GM12878 (cell line): Measurements from ENCODE around the gene AP3M1. TPM values are rescaled to one million over a fixed set of nuclear protein-coding genes. Genes with fewer than 3 reads are reported as not detected.
A peak's percentile ranks its signal among the peaks of the same experiment; 100 is the strongest.
"Not testable (repeated sequence)": the region's sequence is repeated elsewhere in the genome, so short reads cannot be mapped to it uniquely, and the experiment has no call there.

Experiments
- ATAC-seq: fragments of 200-7000 bp; cut with Tn5 transposase; 3 replicates; pipeline ENCODE4 v1.9.1; 2020; ENCODE audit warnings: mild to moderate bottlenecking, moderate library complexity
- BruUV-seq: library from RNA; stranded (reverse); fragments of 400-500 nt; replicated peaks from 2 replicates; lab custom pipeline; 2021; lab: Mats Ljungman, UMichigan
- CTCF ChIA-PET: fragments of 300-600 bp; sonication (Branson Sonifier 250); formaldehyde crosslinking; extraction: SDS; loops from one replicate; lab custom pipeline; 2021; ENCODE audit warnings: inconsistent platforms; lab: Yijun Ruan, JAX
- POLR2A ChIA-PET: fragments of 350-600 bp; formaldehyde crosslinking; extraction: SDS; loops from one replicate; lab custom pipeline; 2021; ENCODE audit warnings: inconsistent platforms; lab: Charles Lee
- RAD21 ChIA-PET: fragments of 300-600 bp; sonication (Branson Sonifier 250); formaldehyde crosslinking; loops from one replicate; lab custom pipeline; 2023; ENCODE audit warnings: antibody characterized with exemption; ENCODE audit not compliant: unreplicated experiment; lab: Charles Lee
- SMC1A ChIA-PET: fragments of 300-600 bp; sonication (Branson Sonifier 250); formaldehyde crosslinking; loops from one replicate; lab custom pipeline; 2023; ENCODE audit not compliant: unreplicated experiment, uncharacterized antibody; lab: Charles Lee
- DNase-seq: peaks from one replicate; pipeline ENCODE4 v3.0.0-alpha.2; 2011; ENCODE audit warnings: low read depth, low spot score
- FAIRE-seq: peaks from 3 replicates; lab custom pipeline; 2011; peaks lifted over from hg19 to GRCh38; lab: Jason Lieb, UNC
- H2AFZ ChIP-seq: 2 replicates; pipeline ENCODE4 v1.6.0; 2011; ENCODE audit warnings: low read depth, low read length, control low read depth; ENCODE audit not compliant: control insufficient read depth
- H3K27ac ChIP-seq: 2 replicates; pipeline ENCODE4 v1.5.1; 2011; ENCODE audit warnings: control low read depth; ENCODE audit not compliant: control insufficient read depth, insufficient read depth
- H3K27me3 ChIP-seq, 2 experiments: replicated peaks in 1 of 2; 2 replicates each; pipeline versions ENCODE4 v1.6.0 to v1.6.1; 2011; ENCODE audit warnings: low read length in 1 of 2; ENCODE audit not compliant: control insufficient read depth in 2 of 2, insufficient read depth in 2 of 2
- H3K36me3 ChIP-seq, 2 experiments: 2 replicates each; pipeline ENCODE4 v1.5.1; 2011; ENCODE audit warnings: low read length in 1 of 2; ENCODE audit not compliant: control insufficient read depth in 2 of 2, insufficient read depth in 2 of 2
- H3K4me1 ChIP-seq: 2 replicates; pipeline ENCODE4 v1.6.1; 2011; ENCODE audit warnings: mild to moderate bottlenecking, low read length, moderate library complexity, mixed read lengths; ENCODE audit not compliant: control insufficient read depth, insufficient read depth
- H3K4me2 ChIP-seq: 2 replicates; pipeline ENCODE4 v1.6.0; 2011; ENCODE audit warnings: control low read depth; ENCODE audit not compliant: control insufficient read depth, insufficient read depth
- H3K4me3 ChIP-seq: fragments of 200-600 bp; sonication (generic); 2 replicates; pipeline ENCODE4 v1.5.1; 2016
- H3K79me2 ChIP-seq: 2 replicates; pipeline ENCODE4 v1.6.0; 2011; ENCODE audit warnings: low read length; ENCODE audit not compliant: control insufficient read depth, insufficient read depth
- H3K9ac ChIP-seq: 2 replicates; pipeline ENCODE4 v1.8.0; 2011; ENCODE audit warnings: low read length, control low read depth, mixed read lengths; ENCODE audit not compliant: control insufficient read depth, insufficient read depth
- H3K9me3 ChIP-seq: replicated peaks from 3 replicates; pipeline ENCODE4 v1.5.1; 2011; ENCODE audit warnings: mild to moderate bottlenecking, low read length; ENCODE audit not compliant: control insufficient read depth, insufficient read depth
- H4K20me1 ChIP-seq: 2 replicates; pipeline ENCODE4 v1.6.0; 2011; ENCODE audit not compliant: control insufficient read depth, insufficient read depth
- RAD51 ChIP-seq: fragments of 450-650 bp; IDR thresholded peaks from 2 replicates; pipeline ENCODE4 v1.6.1; 2016; ENCODE audit warnings: moderate library complexity, mild to moderate bottlenecking, inconsistent platforms
- ZSCAN29 ChIP-seq: fragments of 450-650 bp; IDR thresholded peaks from 2 replicates; pipeline ENCODE4 v1.6.1; 2017; ENCODE audit warnings: mild to moderate bottlenecking, moderate library complexity
- WGBS: methylation state at CpG from one replicate; pipeline ENCODE4 v1.1.6; 2016; ENCODE audit warnings: low lambda C conversion rate; ENCODE audit not compliant: insufficient replicate concordance, insufficient coverage; ENCODE audit errors: missing lambda C conversion rate; 5-methylcytosine and 5-hydroxymethylcytosine counted together
- in situ Hi-C: fragments of 300-500 bp; cut with MboI; formaldehyde crosslinking; loops from 9 replicates; pipeline ENCODE4 v1.14.3; 2018; ENCODE audit warnings: mixed read lengths
- intact Hi-C: fragments of 100-400 bp; cut with micrococcal nuclease; formaldehyde crosslinking; loops from one replicate; pipeline ENCODE4 v1.14.2; 2022; ENCODE audit not compliant: unreplicated experiment
- polyA plus RNA-seq, 11 experiments: library from polyadenylated mRNA; depleted of rRNA in 4 of 11; unstranded in 6 of 11; stranded (reverse) in 5 of 11; fragments of >200 nt; fragmentation: Nextera tagmentation in 4 of 11; fragmentation: Illumina TruSeq in 1 of 11; extraction: Ambion mirVana in 4 of 11; extraction: Trizol in 1 of 11; gene quantifications; 1 replicate in 1 of 11; 2 replicates in 10 of 11; pipeline versions ENCODE4 v1.2.1 to v1.2.3, GENCODE V29; 2011 to 2016; ENCODE audit warnings: inconsistent platforms in 2 of 11, missing spikeins in 2 of 11, low read depth in 1 of 11
- total RNA-seq, 4 experiments: library from RNA; depleted of rRNA in 3 of 4; stranded (reverse); fragments of >200 nt in 3 of 4; fragmentation: Illumina TruSeq in 1 of 4; extraction: Trizol in 1 of 4; gene quantifications; 2 replicates each; pipeline versions ENCODE4 v1.2.1 to v1.2.3, GENCODE V29; 2013 to 2021

The AP3M1 gene
- total and polyA plus RNA-seq, 10 of the 15 experiments (the other 5 are each of a cell fraction or from before 2014, with no cell fraction given), result 22.1 to 83.4 (median 47.7) TPM

DNA sequence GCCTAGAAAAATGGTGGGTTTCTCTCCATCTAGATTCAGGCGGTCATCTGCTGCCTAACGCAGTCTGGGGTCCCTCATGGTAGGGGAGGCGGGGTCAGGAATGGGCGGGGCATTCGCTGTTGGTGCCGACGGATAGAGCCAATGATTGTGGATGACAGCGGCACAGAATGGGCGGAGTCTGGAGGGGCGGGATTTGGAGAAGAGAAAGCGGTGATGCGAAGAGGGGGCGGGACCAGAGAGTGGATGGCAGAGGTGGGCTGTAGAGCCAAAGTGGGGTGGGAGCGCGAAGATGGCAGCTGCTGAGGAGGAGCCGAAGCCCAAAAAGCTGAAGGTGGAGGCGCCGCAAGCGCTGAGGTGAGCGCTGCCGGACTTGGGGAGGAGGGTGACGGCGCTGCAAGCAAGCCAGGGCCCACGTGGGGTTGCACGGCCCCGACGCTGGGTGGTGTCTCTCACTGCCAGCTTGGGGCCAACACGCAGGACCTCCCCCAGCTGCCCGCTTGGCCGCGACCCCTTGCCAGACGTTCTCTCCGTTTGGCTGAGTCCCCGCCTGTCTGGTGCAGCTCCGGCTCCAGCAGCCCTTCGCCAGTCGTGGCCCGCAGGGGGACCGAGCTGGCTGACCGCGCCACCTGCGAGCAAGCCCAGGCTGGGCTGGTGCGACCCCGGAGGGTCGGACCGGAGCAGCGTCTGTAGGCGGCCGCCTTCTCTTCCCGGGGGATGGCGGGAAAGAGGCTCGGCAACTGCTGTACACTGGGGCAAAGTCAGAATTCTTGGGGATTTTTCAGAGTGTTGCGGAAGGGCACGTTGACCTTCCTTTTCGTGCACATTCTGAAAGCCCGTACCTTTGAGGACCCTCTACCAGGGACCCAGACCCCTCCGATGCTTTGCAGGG, 606 bp upstream of the AP3M1 start, which contains the start of gene ADK (continued):
- TF ChIP-seq ZSCAN29 (no peak), RAD51 (peak; percentile 47)

DNA sequence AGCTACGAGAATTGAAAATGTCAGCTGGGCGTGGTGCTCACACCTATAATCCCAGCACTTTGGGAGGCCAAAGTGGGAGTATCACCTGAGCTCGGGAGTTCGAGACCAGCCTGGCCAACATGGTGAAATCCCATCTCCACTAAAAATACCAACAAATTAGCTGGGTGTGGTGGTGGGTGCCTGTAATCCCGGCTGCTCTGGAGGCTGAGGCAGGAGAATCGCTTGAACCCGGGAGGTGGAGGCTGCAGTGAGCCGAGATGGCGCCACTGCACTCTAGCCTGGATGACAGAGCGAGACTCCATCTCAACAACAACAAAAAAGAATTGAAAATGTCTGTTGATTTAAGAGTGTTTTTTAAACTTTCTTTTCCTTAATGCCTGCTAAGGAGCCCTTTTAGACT, 3.6 kb downstream of the AP3M1 start:
- H4K20me1 ChIP-seq, BruUV-seq, H3K9ac ChIP-seq, DNase-seq, FAIRE-seq, H3K4me2 ChIP-seq, H3K4me3 ChIP-seq, intact Hi-C loops, H2AFZ ChIP-seq, in situ Hi-C loops, H3K4me1 ChIP-seq, H3K27me3 ChIP-seq, H3K27ac ChIP-seq, H3K36me3 ChIP-seq, ATAC-seq, H3K9me3 ChIP-seq: not testable (repeated sequence)
- H3K79me2 ChIP-seq, result peaks cover 69% of the 10 kb centered on the region
- SMC1A ChIA-PET, result interaction anchor here (0.7 to 5.8 kb wide), 6 partner anchors 12 to 181 kb away, joined by 3 to 39 read pairs (median 3); no protein-coding TSS in a partner anchor
- WGBS, result 94% methylated on average over 10 of the region's 10 CpGs
- RAD21 ChIA-PET, result interaction anchor here (0.5 to 1.2 kb wide), 3 partner anchors 22 to 1574 kb away, joined by 3 read pairs; no protein-coding TSS in a partner anchor
- CTCF ChIA-PET, result interaction anchor here (0.9 to 1.9 kb wide), 4 partner anchors 10 to 450 kb away, joined by 3 to 8 read pairs (median 4); no protein-coding TSS in a partner anchor
- POLR2A ChIA-PET, result interaction anchor here (1.3 kb wide), 1 partner anchor 43 kb away, joined by 6 read pairs; no protein-coding TSS in a partner anchor
